Smooth muscle cell (in vitro differentiated cells): Measurements from ENCODE around the gene GRID1. TPM values are rescaled to one million over a fixed set of nuclear protein-coding genes. Genes with fewer than 3 reads are reported as not detected.

Experiments used
- DNase-seq: peaks from one replicate; lab custom pipeline; 2025; ENCODE audit not compliant: unreplicated experiment; lab: John Stamatoyannopoulos, UW
- H2AFZ ChIP-seq: fragments of 200-600 bp; sonication (generic); 2 replicates; pipeline ENCODE4 v1.6.0; 2016; ENCODE audit warnings: antibody characterized with exemption, low read depth, mild to moderate bottlenecking
- H3F3A ChIP-seq: fragments of 200-600 bp; sonication (generic); 2 replicates; pipeline ENCODE4 v1.6.0; 2017; ENCODE audit warnings: antibody characterized with exemption, low read depth
- H3K27ac ChIP-seq: fragments of 200-600 bp; sonication (generic); 2 replicates; pipeline ENCODE4 v1.5.1; 2016; ENCODE audit warnings: low read depth, mild to moderate bottlenecking
- H3K27me3 ChIP-seq: fragments of 200-600 bp; sonication (generic); 2 replicates; pipeline ENCODE4 v1.6.1; 2016; ENCODE audit warnings: low read depth, mild to moderate bottlenecking
- H3K36me3 ChIP-seq: fragments of 200-600 bp; sonication (generic); 2 replicates; pipeline ENCODE4 v1.5.1; 2016; ENCODE audit warnings: low read depth
- H3K4me1 ChIP-seq: fragments of 200-600 bp; sonication (generic); 2 replicates; pipeline ENCODE4 v1.5.1; 2016; ENCODE audit warnings: low read depth
- H3K4me2 ChIP-seq: fragments of 200-600 bp; sonication (generic); 2 replicates; pipeline ENCODE4 v1.6.0; 2016; ENCODE audit warnings: mild to moderate bottlenecking
- H3K4me3 ChIP-seq: fragments of 200-600 bp; sonication (generic); 2 replicates; pipeline ENCODE4 v1.5.1; 2016; ENCODE audit warnings: mild to moderate bottlenecking
- H3K79me2 ChIP-seq: fragments of 200-600 bp; sonication (generic); 2 replicates; pipeline ENCODE4 v1.6.0; 2016; ENCODE audit warnings: low read depth, mild to moderate bottlenecking
- H3K9ac ChIP-seq: fragments of 200-600 bp; sonication (generic); 2 replicates; pipeline ENCODE4 v1.6.0; 2016; ENCODE audit warnings: low read depth
- H3K9me3 ChIP-seq: fragments of 200-600 bp; sonication (generic); replicated peaks from 2 replicates; pipeline ENCODE4 v1.5.1; 2016; ENCODE audit warnings: low read depth
- H4K20me1 ChIP-seq: fragments of 200-600 bp; sonication (generic); 2 replicates; pipeline ENCODE4 v1.6.0; 2016; ENCODE audit warnings: low read depth
- WGBS: methylation state at CpG from one replicate; pipeline ENCODE4 v1.1.7; 2016; ENCODE audit warnings: low lambda C conversion rate; 5-methylcytosine and 5-hydroxymethylcytosine counted together
- polyA plus RNA-seq: library from polyadenylated mRNA; unstranded; fragments of >200 nt; fragmentation: Nextera tagmentation; extraction: Ambion mirVana; gene quantifications from 2 replicates; pipeline ENCODE4 v1.2.1, GENCODE V29; 2016
- total RNA-seq: library from RNA; depleted of rRNA; stranded (reverse); fragments of >200 nt; gene quantifications from 2 replicates; pipeline ENCODE4 v1.2.3, GENCODE V29; 2014
- TF ChIP-seq, protein P1 (sequence below): fragments of 200-600 bp; sonication (generic); IDR thresholded peaks from 2 replicates; pipeline ENCODE4 v1.5.1; 2017; ENCODE audit warnings: borderline replicate concordance, mild to moderate bottlenecking, antibody characterized with exemption; ENCODE audit not compliant: insufficient read depth, poor library complexity, severe bottlenecking

Gene GRID1
- total and polyA plus RNA-seq, 2 experiments from 2014 or later: 4.4 to 7.4 TPM

DNA sequence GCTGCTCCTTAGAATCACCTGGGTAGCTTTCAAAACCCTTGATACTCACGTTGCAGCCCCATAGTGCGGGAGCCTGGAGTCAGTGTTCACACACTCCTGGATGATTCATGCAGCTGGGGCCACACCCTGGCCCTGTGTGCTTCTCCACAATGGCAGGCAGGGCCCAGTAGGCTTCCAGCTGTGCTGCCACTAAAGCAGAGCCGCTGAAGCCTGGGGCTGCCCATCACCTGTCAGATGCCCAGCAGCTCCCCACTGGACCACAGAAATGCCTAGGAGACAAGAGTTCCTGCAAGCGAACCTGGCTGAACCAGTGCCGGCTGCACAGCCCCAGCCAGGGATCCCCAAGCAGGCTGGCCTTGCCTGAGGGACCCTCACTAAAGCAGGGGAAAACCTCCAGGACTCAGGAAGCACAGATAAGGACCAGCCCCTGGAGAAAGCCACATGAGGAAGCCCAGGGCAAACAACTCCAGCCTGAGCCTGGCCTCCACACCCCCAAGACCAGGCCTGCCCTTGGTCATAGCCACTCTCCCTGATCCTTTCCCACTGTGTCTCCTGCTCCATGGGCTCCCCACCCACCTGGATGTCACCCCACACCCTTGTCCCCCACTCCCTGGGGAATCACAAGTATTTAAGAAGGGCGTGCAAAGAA is 111.9 kb downstream of the GRID1 start:
- DNase-seq: no peak
- peaks cover 23% of the 10 kb centered on the region for H4K20me1 ChIP-seq
- no peaks in the 10 kb centered on the region for H3K4me1 ChIP-seq
- no peak overlapping the region for H3K9ac ChIP-seq
- 71% methylated on average over 6 of the region's 6 CpGs for WGBS
- H3K79me2 ChIP-seq: no peaks in the 10 kb centered on the region
- H3K27me3 ChIP-seq: no peaks in the 10 kb centered on the region
- TF ChIP-seq, protein P1, sequence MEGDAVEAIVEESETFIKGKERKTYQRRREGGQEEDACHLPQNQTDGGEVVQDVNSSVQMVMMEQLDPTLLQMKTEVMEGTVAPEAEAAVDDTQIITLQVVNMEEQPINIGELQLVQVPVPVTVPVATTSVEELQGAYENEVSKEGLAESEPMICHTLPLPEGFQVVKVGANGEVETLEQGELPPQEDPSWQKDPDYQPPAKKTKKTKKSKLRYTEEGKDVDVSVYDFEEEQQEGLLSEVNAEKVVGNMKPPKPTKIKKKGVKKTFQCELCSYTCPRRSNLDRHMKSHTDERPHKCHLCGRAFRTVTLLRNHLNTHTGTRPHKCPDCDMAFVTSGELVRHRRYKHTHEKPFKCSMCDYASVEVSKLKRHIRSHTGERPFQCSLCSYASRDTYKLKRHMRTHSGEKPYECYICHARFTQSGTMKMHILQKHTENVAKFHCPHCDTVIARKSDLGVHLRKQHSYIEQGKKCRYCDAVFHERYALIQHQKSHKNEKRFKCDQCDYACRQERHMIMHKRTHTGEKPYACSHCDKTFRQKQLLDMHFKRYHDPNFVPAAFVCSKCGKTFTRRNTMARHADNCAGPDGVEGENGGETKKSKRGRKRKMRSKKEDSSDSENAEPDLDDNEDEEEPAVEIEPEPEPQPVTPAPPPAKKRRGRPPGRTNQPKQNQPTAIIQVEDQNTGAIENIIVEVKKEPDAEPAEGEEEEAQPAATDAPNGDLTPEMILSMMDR: no peak
- no peak overlapping the region for H3K4me3 ChIP-seq
- H3F3A ChIP-seq: no peaks in the 10 kb centered on the region
- H3K36me3 ChIP-seq: no peaks in the 10 kb centered on the region
- no peaks in the 10 kb centered on the region for H3K9me3 ChIP-seq
- H2AFZ ChIP-seq: no peak overlapping the region
- no peak overlapping the region for H3K4me2 ChIP-seq
- H3K27ac ChIP-seq: no peak overlapping the region

DNA sequence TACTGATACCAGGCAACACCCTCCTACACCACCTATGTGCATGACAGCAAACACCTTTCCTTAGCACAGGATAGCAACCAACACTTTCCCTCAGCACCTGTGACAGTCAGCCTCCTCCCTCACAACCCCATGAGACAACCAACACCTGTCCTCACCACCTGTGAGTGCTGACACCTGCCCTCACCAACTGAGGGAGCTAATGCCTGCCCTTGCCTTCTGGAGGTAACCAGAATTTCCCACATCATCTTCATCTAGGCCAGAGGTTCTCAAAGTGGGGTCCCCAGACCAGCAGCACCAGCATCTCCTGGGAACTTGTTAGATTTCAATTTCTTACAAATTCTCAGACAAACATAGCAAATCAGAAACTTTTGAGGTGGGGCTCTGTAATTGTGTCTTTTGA is 112.5 kb downstream of the GRID1 start:
- no peak overlapping the region for H3K9ac ChIP-seq
- H3K27ac ChIP-seq: no peak overlapping the region
- no peaks in the 10 kb centered on the region for H3F3A ChIP-seq
- no peaks in the 10 kb centered on the region for H3K27me3 ChIP-seq
- H3K9me3 ChIP-seq: no peaks in the 10 kb centered on the region
- no peaks in the 10 kb centered on the region for H3K79me2 ChIP-seq
- no peaks in the 10 kb centered on the region for H3K36me3 ChIP-seq
- H3K4me1 ChIP-seq: no peaks in the 10 kb centered on the region
- H4K20me1 ChIP-seq: peaks cover 23% of the 10 kb centered on the region
- H2AFZ ChIP-seq: no peak overlapping the region
- TF ChIP-seq, protein P1: no peak
- no peak overlapping the region for H3K4me3 ChIP-seq
- DNase-seq: no peak
- no peak overlapping the region for H3K4me2 ChIP-seq

DNA sequence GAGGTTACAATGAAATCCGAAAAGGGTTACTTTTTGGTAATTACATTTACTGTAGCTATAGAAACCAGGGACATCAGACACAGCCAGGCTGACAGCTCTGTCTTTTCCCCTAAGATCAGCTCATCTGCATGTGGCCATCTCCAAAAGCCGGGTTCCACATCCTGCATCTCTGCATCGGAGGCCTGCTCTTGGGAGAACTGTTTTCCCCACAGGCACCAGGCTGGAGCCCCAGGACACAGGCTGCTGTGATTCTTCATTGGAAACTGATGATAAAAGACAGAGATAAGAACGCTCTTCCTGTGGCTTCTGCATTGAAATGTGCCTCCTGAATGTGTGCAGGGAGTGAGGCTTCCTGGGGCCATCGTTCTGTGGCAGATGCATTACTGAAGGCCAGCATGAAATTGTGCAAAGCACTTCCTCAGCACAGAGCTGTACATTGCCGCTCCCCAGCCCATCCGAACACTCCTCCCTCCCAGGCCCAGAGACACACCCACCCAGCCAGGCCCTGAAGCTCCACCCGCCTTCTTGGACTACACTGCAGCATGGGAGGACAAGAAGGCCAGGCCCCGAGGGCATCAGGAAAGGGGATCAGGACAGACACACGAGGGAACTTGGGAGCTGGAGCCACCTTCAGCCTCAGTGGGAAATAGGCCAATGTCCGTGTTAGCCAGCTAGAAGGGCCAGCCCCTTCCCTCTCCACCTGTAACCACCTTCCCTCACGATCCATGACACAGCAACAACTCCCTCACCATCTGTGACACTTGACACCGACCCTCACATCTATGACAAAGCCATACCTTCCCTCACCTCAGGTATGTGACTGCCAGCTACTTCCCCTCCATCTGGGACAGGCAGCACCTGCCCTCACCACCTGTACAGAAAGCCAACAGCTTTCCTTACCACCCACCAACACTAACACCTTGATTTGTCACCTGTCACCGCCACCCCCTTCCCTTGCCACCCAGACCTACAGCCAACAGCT is 113.2 kb downstream of the GRID1 start:
- peaks cover 23% of the 10 kb centered on the region for H4K20me1 ChIP-seq
- H3K9ac ChIP-seq: no peak overlapping the region
- no peaks in the 10 kb centered on the region for H3F3A ChIP-seq
- no peaks in the 10 kb centered on the region for H3K4me1 ChIP-seq
- DNase-seq: no peak
- no peak overlapping the region for H3K4me2 ChIP-seq
- no peak overlapping the region for H2AFZ ChIP-seq
- WGBS: 57% methylated on average over 14 of the region's 14 CpGs
- H3K27me3 ChIP-seq: no peaks in the 10 kb centered on the region
- no peaks in the 10 kb centered on the region for H3K9me3 ChIP-seq
- H3K36me3 ChIP-seq: no peaks in the 10 kb centered on the region
- TF ChIP-seq, protein P1: no peak
- no peaks in the 10 kb centered on the region for H3K79me2 ChIP-seq
- H3K27ac ChIP-seq: no peak overlapping the region
- H3K4me3 ChIP-seq: no peak overlapping the region
